Mammary epithelial cell (primary cell): ENCODE data around the gene RAB32.

Experiments used
- CTCF ChIP-seq, 2 donors: IDR thresholded peaks in 1 of 2; conservative IDR thresholded peaks in 1 of 2; 2 replicates each; pipeline ENCODE4 v1.5.1; 2011 to 2012; ENCODE audit warnings: inconsistent platforms in 2 of 2, low read length in 2 of 2, mild to moderate bottlenecking in 2 of 2, control low read depth in 1 of 2, low read depth in 1 of 2; ENCODE audit not compliant: insufficient read depth in 1 of 2; ENCODE audit errors: extremely low read depth in 1 of 2
- EZH2 ChIP-seq: IDR thresholded peaks from 2 replicates; pipeline ENCODE4 v1.6.1; 2012; ENCODE audit warnings: low read length, inconsistent platforms, borderline replicate concordance

GRCh38 chr6:146503096-146503495 lies 40.5 kb upstream of the RAB32 start:
- TF ChIP-seq CTCF (conservative IDR thresholded peaks at IDR 0.05 in 1 of 2, IDR thresholded peaks at IDR 0.05 in 1 of 2; ENCODE audit: extremely low read depth in 1 of 2, insufficient read depth in 1 of 2, low read depth in 1 of 2, low read length in 2 of 2) (no peak), EZH2 (no peak)
